H1 (cell line): ENCODE data around the gene DNMT1. TPM values are rescaled to one million over a fixed set of nuclear protein-coding genes. Genes with fewer than 3 reads are reported as not detected.

ENCODE experiments used
- CTCF ChIA-PET: fragments of 300-600 bp; sonication (Branson Sonifier 250); formaldehyde crosslinking; loops from one replicate; lab custom pipeline; 2021; ENCODE audit not compliant: partially characterized antibody; lab: Charles Lee
- POLR2A ChIA-PET: fragments of 300-600 bp; sonication (Branson Sonifier 250); formaldehyde crosslinking; loops from one replicate; lab custom pipeline; 2021; ENCODE audit warnings: inconsistent platforms; ENCODE audit not compliant: partially characterized antibody; lab: Charles Lee
- DNase-seq, 2 experiments: peaks; one replicate each; pipeline versions ENCODE4 v3.0.0 to v3.0.0-alpha.2; 2010 to 2022; ENCODE audit warnings: low spot score in 2 of 2, low read depth in 1 of 2, mixed read lengths in 1 of 2
- FAIRE-seq: peaks from 2 replicates; lab custom pipeline; 2011; peaks lifted over from hg19 to GRCh38; lab: Jason Lieb, UNC
- H2AFZ ChIP-seq: 2 replicates; pipeline ENCODE4 v1.8.1; 2012; ENCODE audit warnings: low read length, inconsistent platforms
- H2AK5ac ChIP-seq: 2 replicates; pipeline ENCODE4 v1.6.1; 2013; ENCODE audit warnings: low read depth, low read length
- H2BK120ac ChIP-seq: replicated peaks from 2 replicates; pipeline ENCODE3; 2013; ENCODE audit warnings: low read depth, low read length, inconsistent platforms
- H2BK12ac ChIP-seq: 2 replicates; pipeline ENCODE4 v1.6.1; 2013; ENCODE audit warnings: low read depth, low read length
- H2BK15ac ChIP-seq: 2 replicates; pipeline ENCODE4 v1.6.1; 2013; ENCODE audit warnings: low read length
- H2BK20ac ChIP-seq: 2 replicates; pipeline ENCODE4 v1.6.1; 2013; ENCODE audit warnings: low read length
- H2BK5ac ChIP-seq: 2 replicates; pipeline ENCODE4 v1.6.1; 2013; ENCODE audit warnings: low read depth, low read length
- H3K14ac ChIP-seq: 2 replicates; pipeline ENCODE4 v1.6.1; 2013; ENCODE audit warnings: inconsistent platforms; ENCODE audit not compliant: insufficient read length
- H3K18ac ChIP-seq: 2 replicates; pipeline ENCODE4 v1.6.1; 2013; ENCODE audit warnings: low read length; ENCODE audit errors: extremely low read depth
- H3K23ac ChIP-seq: 2 replicates; pipeline ENCODE4 v1.6.1; 2013; ENCODE audit warnings: inconsistent platforms; ENCODE audit not compliant: insufficient read length
- H3K23me2 ChIP-seq: 2 replicates; pipeline ENCODE4 v1.6.1; 2013; ENCODE audit warnings: low read depth, low read length
- H3K27ac ChIP-seq: 2 replicates; pipeline ENCODE4 v1.6.1; 2011; ENCODE audit warnings: low read depth, low read length, inconsistent platforms
- H3K27me3 ChIP-seq, 4 experiments: replicated peaks in 1 of 4; 1 replicate in 1 of 4; 2 replicates in 3 of 4; pipeline versions ENCODE4 v1.6.1 to v1.8.1; 2011 to 2013; ENCODE audit warnings: low read length in 3 of 4, mild to moderate bottlenecking in 3 of 4, inconsistent platforms in 2 of 4, mixed read lengths in 2 of 4, moderate library complexity in 1 of 4; ENCODE audit not compliant: control insufficient read depth in 3 of 4, insufficient read depth in 3 of 4; ENCODE audit errors: extremely low read depth in 1 of 4
- H3K36me3 ChIP-seq, 4 experiments: 2 replicates each; pipeline versions ENCODE4 v1.6.1 to v1.8.1; 2011 to 2013; ENCODE audit warnings: mild to moderate bottlenecking in 4 of 4, low read length in 3 of 4, moderate library complexity in 2 of 4, control low read depth in 1 of 4, inconsistent platforms in 1 of 4; ENCODE audit not compliant: insufficient read depth in 4 of 4, control insufficient read depth in 2 of 4
- H3K4ac ChIP-seq: replicated peaks from 2 replicates; pipeline ENCODE3; 2013; ENCODE audit warnings: low read length, low read depth, mixed read lengths, inconsistent platforms; ENCODE audit not compliant: insufficient read length
- H3K4me1 ChIP-seq, 4 experiments: replicated peaks in 1 of 4; 1 replicate in 1 of 4; 2 replicates in 3 of 4; pipeline versions ENCODE4 v1.6.1 to v1.8.1; 2011 to 2013; ENCODE audit warnings: low read length in 3 of 4, inconsistent platforms in 2 of 4, mixed read lengths in 1 of 4; ENCODE audit not compliant: insufficient read depth in 4 of 4, control insufficient read depth in 3 of 4
- H3K4me2 ChIP-seq, 2 experiments: 2 replicates each; pipeline versions ENCODE4 v1.6.1 to v1.8.1; 2011 to 2013; ENCODE audit warnings: low read depth in 2 of 2, low read length in 2 of 2, control low read depth in 1 of 2, inconsistent platforms in 1 of 2, mild to moderate bottlenecking in 1 of 2; ENCODE audit not compliant: insufficient read depth in 1 of 2
- H3K4me3 ChIP-seq, 4 experiments: fragments of 200-600, 300-600 bp in 1 of 4; sonication (generic), shearing (Covaris generic), sonication (Bioruptor Twin) in 1 of 4; 2 replicates each; pipeline versions ENCODE4 v1.5.1 to v1.8.1; 2011 to 2016; ENCODE audit warnings: low read length in 4 of 4, low read depth in 3 of 4, control low read depth in 2 of 4, inconsistent platforms in 2 of 4, mild to moderate bottlenecking in 2 of 4, mixed read lengths in 1 of 4, moderate library complexity in 1 of 4; ENCODE audit not compliant: insufficient read depth in 2 of 4; ENCODE audit errors: extremely low read depth in 1 of 4
- H3K56ac ChIP-seq: replicated peaks from 2 replicates; pipeline ENCODE3; 2013; ENCODE audit warnings: low read depth, mild to moderate bottlenecking, mixed read lengths, low read length, inconsistent platforms; ENCODE audit not compliant: insufficient read length
- H3K79me1 ChIP-seq: 2 replicates; pipeline ENCODE4 v1.6.1; 2013; ENCODE audit warnings: low read depth, low read length, control low read depth
- H3K79me2 ChIP-seq, 2 experiments: 2 replicates each; pipeline versions ENCODE4 v1.6.1 to v1.8.1; 2012 to 2013; ENCODE audit warnings: low read length in 2 of 2, mild to moderate bottlenecking in 2 of 2, inconsistent platforms in 1 of 2; ENCODE audit not compliant: insufficient read depth in 2 of 2, control insufficient read depth in 1 of 2
- H3K9ac ChIP-seq, 4 experiments: replicated peaks in 1 of 4; 1 replicate in 1 of 4; 2 replicates in 3 of 4; pipeline versions ENCODE4 v1.6.1 to v1.8.1; 2011 to 2013; ENCODE audit warnings: low read depth in 3 of 4, low read length in 3 of 4, control low read depth in 2 of 4, mild to moderate bottlenecking in 2 of 4, moderate library complexity in 2 of 4, inconsistent platforms in 1 of 4; ENCODE audit errors: extremely low read depth in 1 of 4
- H3K9me3 ChIP-seq, 2 experiments: 2 replicates each; pipeline versions ENCODE4 v1.6.1 to v1.8.1; 2012 to 2013; ENCODE audit warnings: mild to moderate bottlenecking in 2 of 2, moderate library complexity in 2 of 2, control low read depth in 1 of 2, inconsistent platforms in 1 of 2, low read depth in 1 of 2, low read length in 1 of 2, mixed read lengths in 1 of 2; ENCODE audit not compliant: insufficient read depth in 2 of 2
- H4K20me1 ChIP-seq, 2 experiments: replicated peaks in 1 of 2; 2 replicates each; pipeline versions ENCODE3 to v1.8.1; 2011 to 2013; ENCODE audit warnings: inconsistent platforms in 2 of 2, low read length in 2 of 2, mild to moderate bottlenecking in 1 of 2; ENCODE audit not compliant: insufficient read depth in 2 of 2, control insufficient read depth in 1 of 2
- H4K5ac ChIP-seq: 2 replicates; pipeline ENCODE4 v1.6.1; 2013; ENCODE audit warnings: low read length, low read depth, mixed read lengths, inconsistent platforms; ENCODE audit not compliant: insufficient read length
- H4K8ac ChIP-seq: 2 replicates; pipeline ENCODE4 v1.8.0; 2013; ENCODE audit warnings: mild to moderate bottlenecking, moderate library complexity, low read length, inconsistent platforms; ENCODE audit not compliant: insufficient read depth; ENCODE audit errors: extremely low read depth
- H4K91ac ChIP-seq: replicated peaks from 2 replicates; pipeline ENCODE3; 2013; ENCODE audit warnings: low read length, mixed read lengths, inconsistent platforms; ENCODE audit not compliant: insufficient read length
- CBX5 ChIP-seq: fragments of 300-800, 300-1000 bp; sonication (generic); IDR thresholded peaks from 2 replicates; pipeline ENCODE4 v1.7.1; 2016; ENCODE audit warnings: antibody characterized with exemption, low read length, low read depth
- CBX8 ChIP-seq: fragments of 300-800, 300-1000 bp; sonication (generic); IDR thresholded peaks from 2 replicates; pipeline ENCODE4 v1.7.1; 2016; ENCODE audit warnings: low read depth, low read length, borderline replicate concordance
- CEBPB ChIP-seq: IDR thresholded peaks from 2 replicates; pipeline ENCODE4 v1.6.1; 2012; ENCODE audit warnings: low read depth, low read length
- EGR1 ChIP-seq: IDR thresholded peaks from 2 replicates; pipeline ENCODE4 v1.6.1; 2011; ENCODE audit warnings: low read depth, low read length, borderline replicate concordance
- GTF2F1 ChIP-seq: IDR thresholded peaks from 2 replicates; pipeline ENCODE4 v1.6.1; 2012; ENCODE audit warnings: low read depth, low read length, improper control_type of control experiment, borderline replicate concordance
- JUND ChIP-seq: IDR thresholded peaks from 2 replicates; pipeline ENCODE4 v1.6.1; 2011; ENCODE audit warnings: mild to moderate bottlenecking, improper control_type of control experiment, low read length
- NANOG ChIP-seq: IDR thresholded peaks from 2 replicates; pipeline ENCODE4 v1.6.1; 2011; ENCODE audit warnings: low read length, low read depth, mild to moderate bottlenecking, inconsistent platforms; ENCODE audit not compliant: insufficient read depth, poor library complexity, severe bottlenecking
- PHF8 ChIP-seq: fragments of 200-600 bp; sonication (generic); conservative IDR thresholded peaks from 2 replicates; pipeline ENCODE4 v1.7.1; 2012; ENCODE audit warnings: low read depth, mild to moderate bottlenecking, inconsistent platforms, low read length, moderate library complexity
- POLR2AphosphoS5 ChIP-seq: IDR thresholded peaks from 2 replicates; pipeline ENCODE4 v1.6.1; 2011; ENCODE audit warnings: low read depth, low read length
- RAD21 ChIP-seq, 2 experiments: IDR thresholded peaks in 1 of 2; conservative IDR thresholded peaks in 1 of 2; 2 replicates each; pipeline ENCODE4 v1.6.1; 2011; ENCODE audit warnings: low read depth in 2 of 2, low read length in 2 of 2, improper control_type of control experiment in 1 of 2, inconsistent platforms in 1 of 2, mild to moderate bottlenecking in 1 of 2, moderate library complexity in 1 of 2
- SIN3A ChIP-seq, 2 experiments: IDR thresholded peaks in 1 of 2; conservative IDR thresholded peaks in 1 of 2; 2 replicates each; pipeline ENCODE4 v1.6.1; 2011 to 2012; ENCODE audit warnings: low read length in 2 of 2, improper control_type of control experiment in 1 of 2, low read depth in 1 of 2, mild to moderate bottlenecking in 1 of 2
- SRF ChIP-seq: IDR thresholded peaks from 2 replicates; pipeline ENCODE4 v1.6.1; 2011; ENCODE audit warnings: mild to moderate bottlenecking, low read depth, low read length, moderate library complexity
- WGBS, 2 experiments: shearing (Covaris generic) in 1 of 2; methylation state at CpG; one replicate each; pipeline versions ENCODE4 v1.1.6 to v1.1.7; 2013 to 2015; ENCODE audit warnings: low lambda C conversion rate in 2 of 2, mixed read lengths in 2 of 2, inconsistent platforms in 1 of 2, low coverage in 1 of 2, missing lambda C conversion rate in 1 of 2; ENCODE audit not compliant: insufficient replicate concordance in 2 of 2, insufficient coverage in 1 of 2, insufficient read length in 1 of 2; ENCODE audit errors: extremely low coverage in 1 of 2, missing lambda C conversion rate in 1 of 2; 5-methylcytosine and 5-hydroxymethylcytosine counted together
- polyA plus RNA-seq, 7 experiments: library from polyadenylated mRNA; depleted of rRNA in 3 of 7; stranded (reverse) in 5 of 7; unstranded in 2 of 7; fragments of >200 nt in 5 of 7; fragments of 200-250 nt in 2 of 7; gene quantifications; 1 replicate in 5 of 7; 2 replicates in 1 of 7; 4 replicates in 1 of 7; pipeline versions ENCODE4 v1.2.1 to v1.2.3, GENCODE V29; 2011 to 2013; ENCODE audit warnings: missing spikeins in 2 of 7, mixed read lengths in 2 of 7
- total RNA-seq: library from RNA; stranded (reverse); fragmentation: NEBNext Ultra II Directional; extraction: Animal tissue kit (Norgen Biotek cat#: 25700); gene quantifications from 2 replicates; pipeline ENCODE4 v1.2.1, GENCODE V29; 2021

DNMT1 gene
- total and polyA plus RNA-seq, 2 of the 8 experiments (the other 6 are each of a cell fraction or from before 2014, with no cell fraction given), result 101 to 210 TPM

- TF ChIP-seq NANOG, result no peak
- TF ChIP-seq RAD21 (IDR thresholded peaks at IDR 0.05 in 1 of 2, conservative IDR thresholded peaks at IDR 0.05 in 1 of 2; ENCODE audit: low read depth in 2 of 2, low read length in 2 of 2), result no peak
- no peak for TF ChIP-seq CBX8
- no peak for TF ChIP-seq PHF8
- TF ChIP-seq SIN3A (conservative IDR thresholded peaks at IDR 0.05 in 1 of 2, IDR thresholded peaks at IDR 0.05 in 1 of 2; ENCODE audit: low read depth in 1 of 2, low read length in 2 of 2), result no peak
- no peak for TF ChIP-seq SRF
- TF ChIP-seq EGR1, result no peak
- TF ChIP-seq CBX5, result no peak
- TF ChIP-seq POLR2AphosphoS5, result no peak
- TF ChIP-seq GTF2F1, result no peak
- TF ChIP-seq JUND, result no peak
- TF ChIP-seq CEBPB, result no peak
- 92% methylated on average over 6 of the region's 6 CpGs; no CpG with 5 or more reads in 1 of the 2 experiments for WGBS, 2 experiments
- Histone ChIP-seq H3K9ac (no peak overlapping the region), H3K23ac (no peak overlapping the region), H2BK120ac (no peak overlapping the region), H3K79me1 (no peaks in the 10 kb centered on the region; the same call in 1 of the 2 replicates), H3K27ac (no peak overlapping the region), H3K4me3 (no peak overlapping the region), H2AFZ (no peak overlapping the region), H3K18ac (no peak overlapping the region), H2BK5ac (no peak overlapping the region), H2BK15ac (no peak overlapping the region), H4K91ac (no peak overlapping the region), H3K4me2 (no peak overlapping the region), H2BK20ac (no peak overlapping the region), H3K14ac (no peak overlapping the region), H3K4me1 (no peaks in the 10 kb centered on the region), H4K20me1 (peaks cover 0 to 3% of the 10 kb centered on the region in 2 experiments), H3K9me3 (no peaks in the 10 kb centered on the region), H3K27me3 (no peaks in the 10 kb centered on the region), H3K79me2 (no peaks in the 10 kb centered on the region), H3K4ac (no peak overlapping the region), H2BK12ac (no peak overlapping the region), H3K56ac (no peak overlapping the region), H3K36me3 (peaks cover 24 to 73% (median 52%) of the 10 kb centered on the region in 4 experiments), H4K8ac (no peak overlapping the region), H2AK5ac (no peak overlapping the region), H3K23me2 (no peaks in the 10 kb centered on the region), H4K5ac (no peak overlapping the region)
- no peak for FAIRE-seq
- CTCF ChIA-PET, result interaction anchor here (0.8 to 3.1 kb wide), 2 partner anchors 28 to 83 kb away, joined by 3 to 13 read pairs; no protein-coding TSS in a partner anchor
- no peak for DNase-seq
- POLR2A ChIA-PET, result interaction anchor here (0.7 to 1.6 kb wide), 2 partner anchors 27 to 60 kb away, joined by 3 read pairs; partner anchors contain the start of gene DNMT1
Observed at GRCh38 chr19:10167459-10167858, 27.3 kb downstream of the DNMT1 start.
